Measurements from ENCODE around the gene FBXW11. TPM values are rescaled to one million over a fixed set of nuclear protein-coding genes. Genes with fewer than 3 reads are reported as not detected.

The FBXW11 gene
- total and polyA plus RNA-seq, 2 of the 8 experiments (the other 6 are each of a cell fraction or from before 2014, with no cell fraction given) = 45.0 to 75.6 TPM

GRCh38 chr5:172005708-172006320 lies 624 bp downstream of the FBXW11 start:
- H3K79me2 ChIP-seq (ENCODE audit: control insufficient read depth in 1 of 2, insufficient read depth in 2 of 2, low read length in 2 of 2) = peaks cover 42 to 68% of the 10 kb centered on the region in 2 experiments
- H3K23me2 ChIP-seq (ENCODE audit: low read depth, low read length) = peaks cover 11% of the 10 kb centered on the region
- peak overlapping the region; percentile 100 for H2BK5ac ChIP-seq (ENCODE audit: low read depth, low read length)
- ChIA-PET POLR2A (ENCODE audit: partially characterized antibody) (interaction anchor here (0.6 to 6.6 kb wide), 22 partner anchors 9 to 619 kb away, joined by 3 to 66 read pairs (median 5); partner anchors contain the start of genes STK10 and UBTD2), CTCF (ENCODE audit: partially characterized antibody) (interaction anchor here (0.7 to 6.0 kb wide), 9 partner anchors 20 to 766 kb away, joined by 3 to 40 read pairs (median 14); no protein-coding TSS in a partner anchor)
- peak overlapping the region; percentile 29 for H3K4ac ChIP-seq (replicated peaks; ENCODE audit: insufficient read length, low read depth, low read length)
- peak overlapping the region; percentile 78 for H3K18ac ChIP-seq (ENCODE audit: extremely low read depth, low read length)
- peak overlapping the region; percentile 98; the same call in 1 of the 2 replicates for H3K27ac ChIP-seq (ENCODE audit: low read depth, low read length)
- H3K36me3 ChIP-seq (ENCODE audit: control insufficient read depth in 2 of 4, insufficient read depth in 4 of 4, low read length in 3 of 4) = no peaks in the 10 kb centered on the region
- H3K79me1 ChIP-seq (ENCODE audit: low read depth, low read length) = peaks cover 5% of the 10 kb centered on the region; the same call in 1 of the 2 replicates
- no peak overlapping the region for H2BK120ac ChIP-seq (replicated peaks; ENCODE audit: low read depth, low read length)
- H4K91ac ChIP-seq (replicated peaks; ENCODE audit: insufficient read length, low read length) = peak overlapping the region; percentile 81
- WGBS, 2 experiments (ENCODE audit: extremely low coverage in 1 of 2, insufficient coverage in 1 of 2, insufficient read length in 1 of 2, insufficient replicate concordance in 2 of 2, low coverage in 1 of 2, low lambda C conversion rate in 2 of 2, missing lambda C conversion rate in 1 of 2) = 1% methylated on average over 27 of the region's 34 CpGs; no CpG with 5 or more reads in 1 of the 2 experiments
- H3K9me3 ChIP-seq (ENCODE audit: insufficient read depth in 2 of 2, low read depth in 1 of 2, low read length in 1 of 2) = no peaks in the 10 kb centered on the region
- peaks cover 15 to 18% of the 10 kb centered on the region in 2 experiments for H4K20me1 ChIP-seq (replicated peaks in 1 of 2; ENCODE audit: control insufficient read depth in 1 of 2, insufficient read depth in 2 of 2, low read length in 2 of 2)
- no peak for FAIRE-seq
- H3K23ac ChIP-seq (ENCODE audit: insufficient read length) = no peak overlapping the region
- no peak overlapping the region for H3K14ac ChIP-seq (ENCODE audit: insufficient read length)
- peak overlapping the region; percentile 90 for H4K8ac ChIP-seq (ENCODE audit: extremely low read depth, insufficient read depth, low read length)
- peak overlapping the region; percentile 83 to 96 (median 92) for H3K9ac ChIP-seq (replicated peaks in 1 of 4; ENCODE audit: extremely low read depth in 1 of 4, low read depth in 3 of 4, low read length in 3 of 4)
- no peak overlapping the region for H2AK5ac ChIP-seq (ENCODE audit: low read depth, low read length)
- no peak overlapping the region; the same call in 1 of the 2 replicates for H2BK12ac ChIP-seq (ENCODE audit: low read depth, low read length)
- peak overlapping the region; percentile 82 to 99 (median 96) for H3K4me3 ChIP-seq (ENCODE audit: extremely low read depth in 1 of 4, insufficient read depth in 2 of 4, low read depth in 3 of 4, low read length in 4 of 4)
- H3K27me3 ChIP-seq (replicated peaks in 1 of 4; ENCODE audit: control insufficient read depth in 3 of 4, extremely low read depth in 1 of 4, insufficient read depth in 3 of 4, low read length in 3 of 4) = no peaks in the 10 kb centered on the region
- H2AFZ ChIP-seq (ENCODE audit: low read length) = no peak overlapping the region
- DNase-seq (ENCODE audit: low read depth in 1 of 2, low spot score in 2 of 2) = peak in 1 of 2 experiments; percentile 65
- H2BK20ac ChIP-seq (ENCODE audit: low read length) = no peak overlapping the region
- peak overlapping the region; percentile 75 to 97 for H3K4me2 ChIP-seq (ENCODE audit: insufficient read depth in 1 of 2, low read depth in 2 of 2, low read length in 2 of 2)
- peaks cover 13 to 39% (median 21%) of the 10 kb centered on the region in 4 experiments for H3K4me1 ChIP-seq (replicated peaks in 1 of 4; ENCODE audit: control insufficient read depth in 3 of 4, insufficient read depth in 4 of 4, low read length in 3 of 4)
- peak overlapping the region; percentile 12 for H3K56ac ChIP-seq (replicated peaks; ENCODE audit: insufficient read length, low read depth, low read length)
- no peak overlapping the region for H2BK15ac ChIP-seq (ENCODE audit: low read length)
- peak overlapping the region; percentile 85 for H4K5ac ChIP-seq (ENCODE audit: insufficient read length, low read depth, low read length)
- TF ChIP-seq PHF8 (conservative IDR thresholded peaks at IDR 0.05; ENCODE audit: low read depth, low read length) = no peak
- no peak for TF ChIP-seq ZNF274 (IDR thresholded peaks at IDR 0.05; ENCODE audit: borderline replicate concordance, extremely low read depth, low read length)
- no peak for TF ChIP-seq CHD2 (IDR thresholded peaks at IDR 0.05; ENCODE audit: low read length)
- TF ChIP-seq KDM5A (IDR thresholded peaks at IDR 0.05; ENCODE audit: low read length) = no peak
- TF ChIP-seq RBBP5 (IDR thresholded peaks at IDR 0.05; ENCODE audit: borderline replicate concordance, low read depth, low read length) = no peak
- TF ChIP-seq RFX5 (IDR thresholded peaks at IDR 0.05; ENCODE audit: borderline replicate concordance, low read depth, low read length) = no peak
- peak; percentile 60 for TF ChIP-seq SAP30 (IDR thresholded peaks at IDR 0.05; ENCODE audit: insufficient read depth, insufficient replicate concordance, low read length)
- TF ChIP-seq EZH2 (IDR thresholded peaks at IDR 0.05; ENCODE audit: low read depth, low read length, severe bottlenecking) = no peak
- TF ChIP-seq USF2 (IDR thresholded peaks at IDR 0.05; ENCODE audit: low read length) = no peak
- TF ChIP-seq SRF (IDR thresholded peaks at IDR 0.05; ENCODE audit: low read depth, low read length) = no peak
- no peak for TF ChIP-seq BRCA1 (IDR thresholded peaks at IDR 0.05; ENCODE audit: low read depth, low read length)

Measured in H1 (cell line).